GM23338 (cell line): ENCODE results near the gene MVB12B. TPM values are rescaled to one million over a fixed set of nuclear protein-coding genes. Genes with fewer than 3 reads are reported as not detected.
"Not testable (repeated sequence)": the region's sequence is repeated elsewhere in the genome, so short reads cannot be mapped to it uniquely, and the experiment has no call there.

Experiments
- ATAC-seq: fragments of 200-7000 bp; cut with Tn5 transposase; 3 replicates; pipeline ENCODE4 v1.9.1; 2020
- DNase-seq: peaks from one replicate; pipeline ENCODE4 v3.0.0-alpha.2; 2015; ENCODE audit warnings: low spot score
- H2AFZ ChIP-seq: fragments of 200-600 bp; sonication (generic); 2 replicates; pipeline ENCODE4 v1.8.0; 2016; ENCODE audit warnings: antibody characterized with exemption, mild to moderate bottlenecking, moderate library complexity
- H3F3A ChIP-seq: fragments of 200-600 bp; sonication (generic); replicated peaks from 2 replicates; pipeline ENCODE4 v1.8.0; 2017; ENCODE audit warnings: antibody characterized with exemption, mixed run types, low read depth
- H3K27ac ChIP-seq: fragments of 200-600 bp; sonication (generic); 2 replicates; pipeline ENCODE4 v1.6.1; 2016; ENCODE audit warnings: low read depth
- H3K27me3 ChIP-seq: fragments of 200-600 bp; sonication (generic); 2 replicates; pipeline ENCODE4 v1.8.0; 2016; ENCODE audit warnings: mild to moderate bottlenecking, mixed run types, moderate library complexity; ENCODE audit not compliant: insufficient read depth
- H3K36me3 ChIP-seq: fragments of 200-600 bp; sonication (generic); 2 replicates; pipeline ENCODE4 v1.8.0; 2016; ENCODE audit warnings: mild to moderate bottlenecking; ENCODE audit not compliant: insufficient read depth
- H3K4me1 ChIP-seq: fragments of 200-600 bp; sonication (generic); 2 replicates; pipeline ENCODE4 v1.8.0; 2016; ENCODE audit warnings: mild to moderate bottlenecking, moderate library complexity; ENCODE audit not compliant: insufficient read depth
- H3K4me2 ChIP-seq: fragments of 200-600 bp; sonication (generic); 2 replicates; pipeline ENCODE4 v1.7.1; 2017; ENCODE audit warnings: mixed run types
- H3K4me3 ChIP-seq: fragments of 200-600 bp; sonication (generic); 2 replicates; pipeline ENCODE4 v1.6.1; 2016; ENCODE audit warnings: mixed run types
- H3K79me2 ChIP-seq: fragments of 200-600 bp; sonication (generic); replicated peaks from 2 replicates; pipeline ENCODE4 v1.8.0; 2017; ENCODE audit warnings: mild to moderate bottlenecking; ENCODE audit not compliant: insufficient read depth
- H3K9me2 ChIP-seq: fragments of 200-600 bp; sonication (generic); 2 replicates; pipeline ENCODE4 v1.8.0; 2017; ENCODE audit not compliant: insufficient read depth
- H4K20me1 ChIP-seq: fragments of 200-600 bp; sonication (generic); replicated peaks from 2 replicates; pipeline ENCODE4 v1.8.0; 2017; ENCODE audit warnings: mild to moderate bottlenecking; ENCODE audit not compliant: insufficient read depth
- H3K27ac Mint-ChIP-seq: 2 replicates; pipeline ENCODE4 v1.8.0; 2020; ENCODE audit warnings: inconsistent platforms, mild to moderate bottlenecking, moderate library complexity, mixed read lengths
- H3K27me3 Mint-ChIP-seq: 3 replicates; pipeline ENCODE4 v1.8.0; 2022; ENCODE audit warnings: low read depth, mild to moderate bottlenecking, moderate library complexity, mixed read lengths, inconsistent platforms; ENCODE audit not compliant: insufficient read depth, poor library complexity
- H3K36me3 Mint-ChIP-seq: 3 replicates; pipeline ENCODE4 v1.8.0; 2021; ENCODE audit warnings: low read depth, mild to moderate bottlenecking, inconsistent platforms, moderate library complexity, mixed read lengths
- H3K4me1 Mint-ChIP-seq: 3 replicates; pipeline ENCODE4 v1.8.0; 2020; ENCODE audit warnings: mild to moderate bottlenecking, inconsistent platforms, mixed read lengths
- H3K4me3 Mint-ChIP-seq: 3 replicates; pipeline ENCODE4 v1.8.0; 2021; ENCODE audit warnings: moderate library complexity, mild to moderate bottlenecking, inconsistent platforms, mixed read lengths
- H3K9me3 Mint-ChIP-seq: 3 replicates; pipeline ENCODE4 v1.8.0; 2020; ENCODE audit warnings: moderate library complexity, mild to moderate bottlenecking, inconsistent platforms, mixed read lengths
- CREB1 ChIP-seq: fragments of 250-450 bp; sonication (Bioruptor Pico); IDR thresholded peaks from 2 replicates; pipeline ENCODE4 v1.5.0; 2020; ENCODE audit warnings: low read depth, mild to moderate bottlenecking, moderate library complexity
- CTCF ChIP-seq, 2 experiments: fragments of 200-600 bp in 1 of 2; sonication (generic) in 1 of 2; conservative IDR thresholded peaks; 2 replicates each; pipeline versions ENCODE4 v1.5.1 to v1.6.1; 2016 to 2017; ENCODE audit warnings: antibody characterized with exemption in 2 of 2, low read depth in 2 of 2, mild to moderate bottlenecking in 2 of 2, moderate library complexity in 1 of 2
- EZH2phosphoT487 ChIP-seq: fragments of 200-600 bp; sonication (generic); IDR thresholded peaks from one replicate; pipeline ENCODE4 v1.8.1; 2018; ENCODE audit warnings: antibody characterized with exemption; ENCODE audit not compliant: unreplicated experiment
- JUNB ChIP-seq: IDR thresholded peaks from one replicate; pipeline ENCODE4 v1.6.1; 2016; ENCODE audit warnings: antibody characterized with exemption; ENCODE audit not compliant: unreplicated experiment
- STAT1 ChIP-seq: IDR thresholded peaks from one replicate; pipeline ENCODE4 v1.6.1; 2016; ENCODE audit warnings: antibody characterized with exemption; ENCODE audit not compliant: unreplicated experiment
- ZNF114 ChIP-seq: fragments of 250-450 bp; sonication (Bioruptor Pico); IDR thresholded peaks from 2 replicates; pipeline ENCODE4 v1.5.0; 2020; ENCODE audit warnings: mild to moderate bottlenecking, moderate library complexity
- ZNF462 ChIP-seq: fragments of 250-450 bp; sonication (Bioruptor Pico); IDR thresholded peaks from 2 replicates; pipeline ENCODE4 v1.5.0; 2020; ENCODE audit warnings: mild to moderate bottlenecking, moderate library complexity
- polyA plus RNA-seq: library from polyadenylated mRNA; unstranded; fragments of >200 nt; fragmentation: Nextera tagmentation; extraction: Ambion mirVana; gene quantifications from 2 replicates; pipeline ENCODE4 v1.2.1, GENCODE V29; 2016
- total RNA-seq: library from RNA; depleted of rRNA; stranded (reverse); fragments of >200 nt; shearing (Covaris generic); gene quantifications from 2 replicates; pipeline ENCODE4 v1.2.3, GENCODE V29; 2014
- TF ChIP-seq, protein P1 (sequence below): IDR thresholded peaks from one replicate; pipeline ENCODE4 v1.6.1; 2018; ENCODE audit warnings: antibody characterized with exemption; ENCODE audit not compliant: unreplicated experiment

The MVB12B gene
- total and polyA plus RNA-seq, 2 experiments from 2014 or later, result 1.9 to 6.6 TPM

- TF ChIP-seq ZNF462 (CRISPR knock-in tag), result no peak
Observed at GRCh38 chr9:126536841-126537465, 210.3 kb downstream of the MVB12B start (continued).

DNA sequence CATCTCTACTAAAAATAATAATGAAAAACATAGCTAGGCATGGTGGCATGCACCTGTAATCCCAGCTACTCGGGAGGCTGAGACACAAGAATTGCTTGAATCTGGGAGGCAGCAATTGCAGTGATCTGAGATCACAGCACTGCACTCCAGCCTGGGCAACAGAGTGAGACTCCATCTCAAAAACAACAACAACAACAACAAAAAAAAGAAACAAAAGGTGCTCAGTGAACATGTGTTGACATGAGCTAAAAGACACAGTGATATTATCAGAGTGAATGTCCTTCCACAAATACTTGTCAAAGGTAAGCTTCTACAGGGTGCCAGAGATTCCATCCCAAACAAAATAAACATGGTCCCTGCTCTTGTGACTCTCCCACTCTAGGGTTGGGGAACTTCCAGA is 211.9 kb downstream of the MVB12B start:
- H3K4me3 ChIP-seq, result no peak overlapping the region
- Mint-ChIP-seq H3K27ac (no peak overlapping the region), H3K4me1 (peaks cover 26% of the 10 kb centered on the region), H3K27me3 (peaks cover 18% of the 10 kb centered on the region), H3K9me3 (no peaks in the 10 kb centered on the region), H3K36me3 (no peaks in the 10 kb centered on the region), H3K4me3 (no peak overlapping the region)
- no peaks in the 10 kb centered on the region for H3K9me2 ChIP-seq
- H3K79me2 ChIP-seq, result no peaks in the 10 kb centered on the region
- no peaks in the 10 kb centered on the region; the same call in 1 of the 2 replicates for H4K20me1 ChIP-seq
- TF ChIP-seq STAT1 (no peak), EZH2phosphoT487 (no peak), CTCF (conservative IDR thresholded peaks at IDR 0.05; ENCODE audit: low read depth in 2 of 2) (no peak), ZNF114 (no peak), CREB1 (CRISPR knock-in tag) (no peak), JUNB (no peak)
- TF ChIP-seq, protein P1, sequence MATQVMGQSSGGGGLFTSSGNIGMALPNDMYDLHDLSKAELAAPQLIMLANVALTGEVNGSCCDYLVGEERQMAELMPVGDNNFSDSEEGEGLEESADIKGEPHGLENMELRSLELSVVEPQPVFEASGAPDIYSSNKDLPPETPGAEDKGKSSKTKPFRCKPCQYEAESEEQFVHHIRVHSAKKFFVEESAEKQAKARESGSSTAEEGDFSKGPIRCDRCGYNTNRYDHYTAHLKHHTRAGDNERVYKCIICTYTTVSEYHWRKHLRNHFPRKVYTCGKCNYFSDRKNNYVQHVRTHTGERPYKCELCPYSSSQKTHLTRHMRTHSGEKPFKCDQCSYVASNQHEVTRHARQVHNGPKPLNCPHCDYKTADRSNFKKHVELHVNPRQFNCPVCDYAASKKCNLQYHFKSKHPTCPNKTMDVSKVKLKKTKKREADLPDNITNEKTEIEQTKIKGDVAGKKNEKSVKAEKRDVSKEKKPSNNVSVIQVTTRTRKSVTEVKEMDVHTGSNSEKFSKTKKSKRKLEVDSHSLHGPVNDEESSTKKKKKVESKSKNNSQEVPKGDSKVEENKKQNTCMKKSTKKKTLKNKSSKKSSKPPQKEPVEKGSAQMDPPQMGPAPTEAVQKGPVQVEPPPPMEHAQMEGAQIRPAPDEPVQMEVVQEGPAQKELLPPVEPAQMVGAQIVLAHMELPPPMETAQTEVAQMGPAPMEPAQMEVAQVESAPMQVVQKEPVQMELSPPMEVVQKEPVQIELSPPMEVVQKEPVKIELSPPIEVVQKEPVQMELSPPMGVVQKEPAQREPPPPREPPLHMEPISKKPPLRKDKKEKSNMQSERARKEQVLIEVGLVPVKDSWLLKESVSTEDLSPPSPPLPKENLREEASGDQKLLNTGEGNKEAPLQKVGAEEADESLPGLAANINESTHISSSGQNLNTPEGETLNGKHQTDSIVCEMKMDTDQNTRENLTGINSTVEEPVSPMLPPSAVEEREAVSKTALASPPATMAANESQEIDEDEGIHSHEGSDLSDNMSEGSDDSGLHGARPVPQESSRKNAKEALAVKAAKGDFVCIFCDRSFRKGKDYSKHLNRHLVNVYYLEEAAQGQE, result no peak
- peaks cover 10% of the 10 kb centered on the region; the same call in 1 of the 2 replicates for H3K27me3 ChIP-seq
- ATAC-seq (no peak), DNase-seq (no peak)
- H3K4me1 ChIP-seq, result peaks cover 18% of the 10 kb centered on the region
- H2AFZ ChIP-seq, result no peak overlapping the region
- no peak overlapping the region for H3K4me2 ChIP-seq
- 0 out of 2 replicates have a peak, but pooled peaks cover 10% of the 10 kb centered on the region for H3F3A ChIP-seq
- no peak overlapping the region for H3K27ac ChIP-seq
- no peaks in the 10 kb centered on the region for H3K36me3 ChIP-seq

DNA sequence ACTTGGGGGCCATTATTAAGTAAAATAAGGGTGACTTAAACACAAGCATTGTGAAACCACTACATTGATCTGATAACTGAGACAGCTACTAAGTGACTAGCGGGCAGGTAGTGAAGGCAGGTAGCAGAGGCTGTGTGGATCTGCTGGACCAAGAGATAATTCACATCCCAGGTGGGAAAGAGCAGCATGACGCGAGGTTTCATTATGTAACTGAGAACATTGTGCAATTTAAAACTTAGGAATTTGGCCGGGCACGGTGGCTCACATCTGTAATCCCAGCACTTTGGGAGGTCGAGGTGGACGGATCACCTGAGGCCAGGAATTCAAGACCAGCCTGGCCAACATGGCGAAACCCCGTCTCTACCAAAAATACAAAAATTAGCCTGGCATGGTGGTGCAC is 213.8 kb downstream of the MVB12B start:
- H3F3A ChIP-seq, H3K36me3 ChIP-seq, H3K4me1 ChIP-seq, ATAC-seq, H3K4me2 ChIP-seq, H2AFZ ChIP-seq, H4K20me1 ChIP-seq, H3K4me3 Mint-ChIP-seq, H3K79me2 ChIP-seq, H3K36me3 Mint-ChIP-seq, DNase-seq, H3K9me2 ChIP-seq, H3K9me3 Mint-ChIP-seq, H3K27me3 ChIP-seq, H3K4me3 ChIP-seq, H3K27ac Mint-ChIP-seq, H3K27me3 Mint-ChIP-seq, H3K27ac ChIP-seq: not testable (repeated sequence)
- H3K4me1 Mint-ChIP-seq, result peaks cover 10% of the 10 kb centered on the region
